G401 (cell line): ENCODE measurements around the gene CNPY1. TPM values are rescaled to one million over a fixed set of nuclear protein-coding genes. Genes with fewer than 3 reads are reported as not detected.

ENCODE experiments used
- DNase-seq: peaks from one replicate; pipeline ENCODE4 v3.0.0-alpha.2; 2015; ENCODE audit warnings: low spot score
- in situ Hi-C: cut with HindIII; loops from 2 replicates; pipeline ENCODE4 v1.10.0; 2016; ENCODE audit warnings: low sequenced_read_pairs, mixed read lengths
- total RNA-seq: library from RNA; depleted of rRNA; stranded (reverse); fragments of >200 nt; shearing (Covaris generic); gene quantifications from 2 replicates; pipeline ENCODE4 v1.2.3, GENCODE V29; 2014

Gene CNPY1
- total RNA-seq, 1 experiment from 2014 or later = not detected

DNA sequence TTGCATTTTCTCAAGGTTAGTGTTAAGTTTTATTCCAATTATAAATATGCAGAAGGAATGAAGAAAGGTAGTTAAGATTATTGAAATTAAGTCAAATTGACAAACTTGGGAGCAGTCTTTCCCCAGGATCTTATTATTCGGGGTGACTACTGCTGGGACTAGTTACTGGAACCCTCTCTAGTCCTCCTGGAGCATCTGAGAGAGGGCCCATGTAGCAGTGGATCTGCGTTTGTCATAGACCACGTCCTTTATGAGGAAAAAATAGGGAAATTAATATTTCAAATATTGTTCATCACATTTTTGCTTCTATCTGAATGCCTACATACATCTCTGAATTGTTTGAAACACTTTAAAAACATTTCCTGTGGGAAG is 41.0 kb downstream of the CNPY1 start:
- DNase-seq = peak; percentile 66
- in situ Hi-C loops = no loop called here

DNA sequence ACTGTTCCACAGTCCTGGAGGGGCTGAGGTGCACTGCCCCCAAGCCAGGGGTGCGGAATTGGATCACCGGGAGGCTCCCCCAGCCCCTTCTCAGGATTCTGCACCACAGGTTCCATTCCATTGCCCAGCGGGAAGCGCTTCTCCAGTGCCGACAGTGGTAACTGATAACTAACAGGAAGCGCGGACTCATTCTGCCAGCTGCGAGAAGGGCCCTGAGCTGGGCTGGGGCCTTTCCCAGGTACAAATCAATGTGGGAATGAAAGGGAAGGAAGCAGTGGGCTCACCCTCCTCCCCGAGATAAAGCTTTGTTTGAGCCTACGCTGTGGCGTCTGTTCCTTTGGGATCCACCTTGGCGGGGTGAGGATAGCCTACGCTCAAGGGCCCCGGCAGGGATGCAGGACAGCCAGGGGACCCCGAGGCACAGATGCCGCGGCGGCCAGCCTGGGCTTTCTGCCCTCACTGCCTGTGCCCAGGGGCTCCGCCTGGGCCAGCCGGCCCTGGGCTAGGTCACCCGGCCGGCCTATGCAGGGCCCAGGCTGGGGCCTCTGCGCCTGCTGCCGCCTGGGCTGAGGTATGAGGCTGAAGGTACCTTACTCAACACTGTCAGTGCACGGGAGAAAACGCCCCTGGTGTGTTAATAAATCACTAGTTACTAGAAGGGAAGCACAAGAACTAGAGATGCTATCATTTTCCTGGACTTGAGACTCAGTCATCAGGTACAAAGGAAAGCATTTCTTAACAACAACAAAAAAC is 49.0 kb downstream of the CNPY1 start:
- in situ Hi-C loops = no loop called here

DNA sequence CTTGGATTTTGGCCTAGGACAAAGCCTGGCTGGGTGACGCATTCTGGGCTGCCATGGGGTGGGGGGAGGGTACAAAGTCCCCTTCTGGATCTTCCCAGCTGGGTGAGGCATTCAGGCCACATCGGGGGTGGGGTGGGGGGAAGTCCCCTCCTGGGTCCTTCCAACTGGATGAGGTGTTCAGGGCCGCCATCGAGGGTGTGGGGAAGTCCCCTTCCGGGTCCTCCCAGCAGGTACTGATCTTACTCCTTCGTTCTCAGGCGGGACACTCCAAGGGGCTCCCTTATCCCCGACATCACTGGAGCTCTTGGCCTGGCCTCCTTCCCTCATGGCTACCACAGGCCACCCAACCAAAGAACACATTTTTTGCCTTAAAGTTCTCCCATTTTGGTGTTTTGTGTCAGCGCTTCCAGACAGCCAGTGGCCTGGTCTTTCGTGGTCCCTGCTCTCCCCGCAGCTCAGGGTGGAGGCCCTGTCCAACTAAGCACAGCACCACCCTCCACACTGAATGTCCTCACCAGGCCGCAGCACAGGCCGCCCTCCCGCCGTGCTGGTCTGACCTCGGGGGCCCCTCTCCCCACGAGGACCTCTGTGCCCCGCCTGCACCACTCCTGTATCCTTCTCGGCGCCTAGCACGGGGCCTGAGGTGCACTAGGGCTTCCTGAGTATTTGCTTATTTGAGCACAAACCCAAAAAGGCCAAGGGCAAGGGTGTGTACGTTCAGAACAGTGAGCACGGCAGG is 49.9 kb downstream of the CNPY1 start:
- in situ Hi-C loops = no loop called here
- no peak for DNase-seq

More for the DNA sequence above, 49.0 kb downstream of the CNPY1 start:
- DNase-seq = peak; percentile 55

DNA sequence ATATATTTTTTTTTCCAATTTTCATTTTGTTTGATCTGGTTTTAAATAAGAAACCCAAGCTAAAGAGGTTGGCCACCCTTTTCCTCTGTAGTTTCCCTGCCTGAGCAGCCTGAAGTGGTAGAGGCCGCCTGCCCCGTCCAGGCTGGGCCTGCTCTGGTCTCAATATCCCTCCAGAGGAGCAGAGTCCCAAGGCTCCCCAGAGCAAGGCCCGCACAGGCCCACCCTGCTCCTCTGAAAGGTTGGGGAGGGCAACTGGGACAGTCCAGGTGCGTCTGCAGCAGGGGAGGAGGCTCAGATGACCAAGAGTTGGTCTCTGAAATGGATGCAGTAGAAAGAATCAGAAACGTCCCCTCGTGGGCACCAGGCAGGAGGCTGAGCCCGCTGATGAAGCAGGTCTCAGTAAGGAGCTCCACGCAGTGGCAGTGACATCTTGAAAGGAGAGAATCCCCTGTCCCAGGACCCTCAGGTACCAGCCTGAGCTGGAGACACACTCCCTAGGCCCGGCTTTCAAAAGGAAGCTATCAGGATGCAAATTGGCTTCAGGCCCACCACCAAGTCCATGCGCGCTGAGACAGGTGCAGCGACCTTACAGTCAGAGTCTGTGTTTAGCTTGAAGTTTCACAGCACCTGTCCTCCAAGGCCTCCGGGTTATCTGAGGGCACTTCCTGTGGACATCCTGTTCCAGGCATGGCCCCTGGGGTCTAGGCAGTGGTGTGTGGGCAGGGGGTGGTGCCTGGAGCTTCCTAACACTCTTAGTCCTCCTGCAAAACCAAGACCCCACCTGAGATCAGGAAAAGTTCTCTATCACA is 50.7 kb downstream of the CNPY1 start:
- DNase-seq = no peak
- in situ Hi-C loops = no loop called here

DNA sequence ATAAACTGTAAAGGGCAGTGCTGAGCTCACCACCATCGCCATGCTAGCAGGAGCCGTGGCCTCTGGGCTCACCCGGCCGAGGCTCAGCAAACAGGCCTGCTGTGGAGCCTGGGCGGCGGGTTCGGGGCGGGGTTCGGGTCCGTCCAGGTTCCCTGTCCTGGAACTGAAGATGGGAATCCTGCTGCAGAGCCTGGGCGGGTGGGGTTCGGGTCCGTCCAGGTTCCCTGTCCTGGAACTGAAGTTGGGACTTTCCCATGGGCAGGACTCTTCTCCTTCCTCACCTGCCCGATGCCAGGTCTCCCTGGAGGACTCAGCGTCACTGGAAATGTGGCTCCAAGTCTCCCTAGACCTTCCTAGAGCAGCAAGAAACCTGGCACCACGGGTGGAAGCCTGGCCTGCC is 51.8 kb downstream of the CNPY1 start:
- no peak for DNase-seq
- in situ Hi-C loops = no loop called here

DNA sequence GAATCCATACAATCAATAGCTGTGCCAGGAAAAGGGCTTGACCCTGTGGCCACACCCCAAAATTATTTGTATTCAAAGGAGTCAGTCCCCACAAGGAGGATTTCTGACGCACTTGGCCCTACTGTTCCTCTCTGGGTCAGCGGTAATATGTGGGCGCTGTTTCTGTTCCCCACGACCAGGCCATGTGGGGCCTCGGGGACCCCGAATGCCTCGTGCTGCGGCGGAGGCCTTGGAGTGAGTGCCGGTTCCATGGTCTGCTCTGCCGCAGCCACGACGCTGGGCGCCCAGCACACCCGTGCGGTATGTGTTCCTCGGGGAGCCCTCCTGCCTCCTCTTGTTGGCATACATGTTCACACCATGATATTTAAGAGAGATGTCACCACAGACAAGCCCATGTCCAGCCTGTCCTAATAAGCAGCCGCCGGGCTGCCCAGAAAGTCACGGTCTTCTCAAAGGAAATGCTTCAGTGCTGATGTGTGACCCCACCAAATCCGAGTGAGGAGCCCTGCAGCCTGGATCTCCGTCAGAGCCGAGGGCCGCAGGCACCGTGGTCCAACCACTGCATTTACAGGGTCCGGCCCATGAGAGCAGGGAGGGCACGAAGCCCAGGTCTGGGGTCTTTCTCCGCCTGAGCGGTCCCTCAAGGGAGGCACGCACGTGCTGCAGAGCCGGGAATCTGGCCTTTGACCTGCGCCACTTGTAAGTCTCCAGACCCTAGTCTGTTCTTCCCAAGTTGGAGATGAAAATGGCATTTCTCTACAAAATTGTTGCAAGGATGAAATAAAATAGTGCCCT is 52.4 kb downstream of the CNPY1 start:
- DNase-seq = no peak
- in situ Hi-C loops = no loop called here

DNA sequence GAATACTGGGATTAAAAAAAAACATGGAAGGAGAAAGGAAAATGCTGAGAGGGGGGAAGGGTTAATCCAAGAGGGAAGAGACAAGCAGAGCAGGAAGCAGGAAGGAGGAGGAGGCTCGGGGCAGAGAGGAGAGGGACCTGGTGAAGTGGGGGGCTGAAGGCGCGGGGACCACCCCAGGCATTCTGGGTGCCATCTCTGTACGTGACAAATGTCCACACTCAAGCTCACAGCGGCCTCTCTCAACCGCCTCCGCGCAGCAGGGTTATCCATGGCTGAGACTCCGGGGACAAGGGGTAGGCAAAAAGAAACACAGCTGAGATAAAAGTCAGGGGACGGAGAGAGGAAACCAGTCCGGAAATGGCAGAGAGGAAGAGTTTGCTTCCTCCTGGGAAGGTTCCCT is 54.5 kb downstream of the CNPY1 start:
- peak; percentile 19 for DNase-seq
- in situ Hi-C loops = no loop called here

DNA sequence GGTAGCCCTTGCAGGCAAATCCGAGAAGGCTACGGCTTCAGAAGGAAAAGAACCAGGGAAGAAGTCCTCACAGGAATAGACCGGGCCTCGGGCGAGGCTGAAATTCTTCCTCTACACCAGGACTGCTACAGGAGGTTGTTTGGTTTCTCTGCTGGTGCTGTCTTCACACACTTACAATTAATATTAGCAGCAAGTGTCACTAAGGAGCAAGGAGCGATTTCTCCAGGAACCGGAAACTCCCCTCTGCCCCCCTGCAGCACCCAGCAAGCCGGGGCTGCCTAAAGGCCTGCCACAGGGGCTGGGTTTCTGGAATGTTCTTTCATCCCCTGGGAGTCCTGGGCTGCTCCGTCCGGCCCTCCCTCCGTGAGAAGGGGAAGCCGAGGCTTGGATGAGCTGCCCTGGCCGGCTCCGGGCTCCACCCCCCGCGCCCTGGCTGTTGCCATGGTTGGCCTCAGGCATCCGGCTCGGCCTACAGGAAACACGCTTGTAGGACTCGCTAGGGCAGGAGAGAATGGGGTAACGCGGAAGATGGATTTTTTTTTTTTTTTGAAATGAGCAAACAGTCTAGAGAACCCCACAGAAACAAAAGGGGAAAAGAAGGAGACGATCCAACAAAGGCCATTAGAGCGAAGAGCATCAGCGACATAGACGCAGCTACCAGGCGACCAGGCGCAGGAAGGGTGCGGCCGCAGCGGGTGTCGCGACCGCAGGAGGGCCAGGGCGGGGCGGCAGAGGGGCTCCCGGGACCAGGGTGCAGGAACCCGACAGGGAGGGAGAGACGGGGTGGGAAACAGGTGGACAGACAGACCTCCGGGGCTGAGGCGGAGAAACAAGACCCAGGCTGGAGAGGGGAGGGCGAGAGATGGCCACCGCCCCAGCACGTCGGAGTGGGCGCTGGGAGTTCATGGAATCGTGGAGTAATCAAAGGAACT is 55.4 kb downstream of the CNPY1 start:
- in situ Hi-C loops = no loop called here
- peak; percentile 84 for DNase-seq

DNA sequence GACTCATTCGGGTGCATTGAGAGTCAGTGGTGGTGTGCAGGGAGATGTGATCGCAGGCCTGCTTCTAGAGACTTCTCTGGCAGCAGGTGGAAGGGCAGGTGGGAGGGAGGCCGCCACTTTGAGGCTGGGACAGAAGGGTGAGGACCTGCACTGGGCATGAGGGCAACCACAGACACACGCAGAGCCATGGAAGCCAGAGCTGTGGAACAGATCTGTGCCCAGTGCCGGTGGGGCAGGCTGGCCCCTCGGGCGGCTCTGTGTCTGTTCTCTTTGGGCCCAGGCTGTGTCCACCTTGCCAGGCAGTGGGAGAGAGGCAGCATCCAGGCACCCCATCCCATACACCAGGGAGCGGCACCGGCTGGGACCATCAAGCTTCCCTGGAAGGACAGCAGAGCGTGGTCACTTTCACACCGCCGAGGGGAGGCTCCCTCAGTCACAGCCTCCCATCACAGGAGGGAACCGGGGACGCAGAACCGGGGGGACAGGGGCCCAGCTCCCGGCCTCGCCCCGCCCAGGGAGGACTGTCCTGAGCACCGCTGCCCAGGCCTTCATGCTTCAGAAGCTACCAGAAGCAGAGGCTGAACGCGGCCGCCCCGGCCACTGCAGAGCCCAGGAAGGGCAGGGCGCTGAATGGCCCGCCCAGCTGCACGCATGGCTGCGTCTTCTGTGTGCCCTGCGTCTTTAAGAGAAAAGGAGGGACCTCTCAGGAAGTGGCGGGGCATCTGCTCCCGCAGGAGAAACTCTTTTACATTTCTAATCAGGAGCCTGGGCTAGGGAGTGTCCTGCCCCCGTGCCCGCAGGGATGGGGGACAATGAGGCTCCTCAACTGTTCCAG is 56.3 kb downstream of the CNPY1 start:
- in situ Hi-C loops = no loop called here
- peak; percentile 74 for DNase-seq

DNA sequence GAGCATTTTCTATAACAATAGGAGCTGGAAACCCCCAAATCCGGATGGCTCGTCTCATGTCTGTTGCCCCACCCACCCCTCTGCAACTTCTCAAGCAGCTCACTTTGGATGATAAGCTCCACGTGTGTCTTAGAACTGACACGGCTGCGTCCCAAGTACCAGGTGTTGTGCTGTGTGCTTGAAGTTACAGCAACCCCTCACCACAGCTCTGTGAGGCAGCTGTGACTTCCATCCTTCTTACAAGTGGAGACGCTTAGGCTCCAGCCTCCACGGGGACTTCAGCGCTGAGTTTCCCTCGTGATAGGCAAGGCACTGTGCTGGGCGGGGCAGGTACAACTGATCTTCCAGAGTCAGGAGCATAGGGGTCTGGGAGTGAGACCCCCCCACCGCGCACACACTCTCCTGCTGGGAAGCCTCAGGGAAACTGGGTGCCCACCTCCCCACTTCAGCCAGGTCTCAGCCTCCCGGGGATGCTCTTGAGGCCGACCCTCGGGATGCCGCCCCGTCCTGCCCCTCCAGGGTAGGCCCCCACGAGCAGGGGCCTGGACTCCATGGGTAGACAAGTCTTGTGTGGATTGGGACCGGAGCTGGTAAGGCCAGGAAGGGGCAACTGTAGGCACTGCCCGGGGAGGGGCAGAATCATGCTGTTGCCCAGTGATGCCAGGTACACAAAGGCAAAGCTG is 57.1 kb downstream of the CNPY1 start:
- in situ Hi-C loops = no loop called here

DNA sequence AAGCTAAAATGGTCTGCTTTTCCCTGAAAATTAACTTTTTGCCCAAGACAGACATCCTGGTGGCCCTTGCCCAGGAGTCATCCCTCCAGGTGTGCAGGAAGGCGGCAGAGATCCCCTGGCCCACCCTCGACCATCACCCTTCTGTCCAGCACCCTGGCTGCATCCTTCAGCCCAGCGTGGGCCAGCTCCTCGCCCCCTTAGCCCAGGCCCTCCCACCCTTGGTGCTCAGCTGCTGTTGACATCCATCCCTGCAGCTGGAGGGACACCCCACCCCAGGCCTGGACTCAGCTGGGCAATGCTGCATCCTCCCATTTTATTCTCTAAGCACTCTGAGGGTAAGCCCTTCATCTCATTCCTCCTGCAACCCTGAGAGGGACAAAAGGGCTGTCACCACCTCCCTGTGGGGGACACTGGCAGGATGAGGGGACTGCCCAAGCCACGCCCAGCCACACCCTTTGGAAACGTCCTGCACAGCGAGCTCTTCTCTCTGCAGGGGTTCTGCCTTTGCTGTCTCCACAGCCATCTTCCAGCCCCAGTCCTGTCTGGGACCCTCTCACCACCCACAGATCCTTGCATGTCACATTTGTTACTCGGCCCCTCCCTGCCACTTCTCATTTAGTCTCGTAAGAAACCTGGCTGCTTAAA is 57.8 kb downstream of the CNPY1 start:
- DNase-seq = no peak
- in situ Hi-C loops = no loop called here

More for the DNA sequence above, 57.1 kb downstream of the CNPY1 start:
- no peak for DNase-seq

DNA sequence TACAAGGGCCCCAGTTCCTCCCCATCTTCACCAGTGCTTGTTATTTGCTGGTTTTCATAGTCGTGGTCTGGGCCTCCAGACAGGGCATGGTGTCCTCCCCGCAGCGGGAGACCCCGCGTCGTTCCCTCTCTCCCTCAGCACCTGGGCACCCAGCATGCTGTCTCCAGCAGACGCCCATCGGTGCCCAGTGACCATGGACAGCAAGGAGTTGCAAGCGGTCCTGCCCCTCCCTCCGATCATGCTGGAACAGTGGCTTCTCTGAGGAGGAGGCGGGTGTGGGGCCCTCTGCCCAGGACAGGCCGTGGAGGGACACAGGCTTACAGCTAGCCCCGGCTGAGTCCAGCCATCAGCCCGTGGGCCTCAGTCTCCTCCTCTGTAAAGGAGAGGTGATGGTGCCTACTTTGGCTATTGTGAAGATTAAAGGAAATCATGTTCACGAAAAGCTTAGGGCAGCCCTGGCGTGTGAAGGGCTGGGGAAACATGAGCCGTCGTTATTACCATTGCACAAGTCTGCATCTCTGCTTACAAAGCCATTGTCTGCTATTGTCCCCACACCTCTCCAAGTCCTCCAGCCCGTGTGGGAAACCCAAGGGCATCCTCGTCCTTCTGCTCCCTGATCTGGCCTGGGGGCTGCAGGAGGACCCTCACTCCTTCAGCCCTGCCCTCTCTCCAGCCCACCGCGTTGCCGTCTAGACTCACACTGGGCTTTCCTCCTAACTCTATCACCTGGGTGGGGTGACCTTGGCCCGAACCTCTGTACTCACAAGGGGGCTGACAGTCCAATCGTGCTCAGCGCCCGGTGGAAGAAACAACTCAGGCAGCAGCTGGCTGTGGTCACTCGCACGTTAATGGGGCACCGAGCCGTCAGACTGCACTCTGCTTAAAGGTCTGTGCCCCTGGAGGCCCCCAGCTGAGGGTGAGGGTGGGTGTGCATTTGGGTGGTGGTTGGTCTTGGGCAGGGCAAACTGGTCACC is 58.6 kb downstream of the CNPY1 start:
- in situ Hi-C loops = no loop called here
- no peak for DNase-seq

DNA sequence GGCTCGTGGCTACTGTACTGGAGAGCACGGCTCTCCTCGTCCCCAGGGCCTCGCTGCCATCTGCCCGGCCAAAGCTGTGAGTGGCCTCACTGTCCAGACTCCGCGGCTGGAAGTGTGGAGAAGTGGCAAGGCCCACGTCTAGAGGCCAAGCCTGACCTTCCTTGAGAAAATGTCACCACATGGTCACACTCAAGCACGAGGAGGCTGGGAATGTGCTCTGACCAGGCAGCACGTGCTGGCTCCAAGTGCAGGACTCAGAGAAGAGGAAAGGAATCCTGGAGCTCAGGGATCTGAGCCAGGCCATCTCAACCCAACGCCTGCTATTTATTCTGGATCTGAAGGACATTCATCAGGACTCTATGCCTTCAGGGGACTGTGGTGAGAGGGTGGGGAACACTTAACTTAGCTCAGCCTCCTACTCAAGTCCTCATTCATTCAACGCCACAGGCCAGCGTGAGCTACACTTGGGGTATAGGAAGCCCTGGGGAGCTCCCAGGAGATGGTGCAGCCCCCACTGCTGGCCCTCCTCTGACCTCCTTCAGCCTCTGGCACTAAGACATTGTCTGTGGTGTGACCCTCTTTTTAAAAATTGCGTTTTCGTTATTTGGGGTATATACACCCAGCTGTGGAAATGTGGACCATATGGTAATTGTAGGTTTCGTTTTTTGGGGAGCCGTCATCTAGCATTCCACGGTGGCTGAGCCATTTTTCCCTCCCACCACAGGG is 59.4 kb downstream of the CNPY1 start:
- in situ Hi-C loops = no loop called here
- DNase-seq = peak; percentile 32

DNA sequence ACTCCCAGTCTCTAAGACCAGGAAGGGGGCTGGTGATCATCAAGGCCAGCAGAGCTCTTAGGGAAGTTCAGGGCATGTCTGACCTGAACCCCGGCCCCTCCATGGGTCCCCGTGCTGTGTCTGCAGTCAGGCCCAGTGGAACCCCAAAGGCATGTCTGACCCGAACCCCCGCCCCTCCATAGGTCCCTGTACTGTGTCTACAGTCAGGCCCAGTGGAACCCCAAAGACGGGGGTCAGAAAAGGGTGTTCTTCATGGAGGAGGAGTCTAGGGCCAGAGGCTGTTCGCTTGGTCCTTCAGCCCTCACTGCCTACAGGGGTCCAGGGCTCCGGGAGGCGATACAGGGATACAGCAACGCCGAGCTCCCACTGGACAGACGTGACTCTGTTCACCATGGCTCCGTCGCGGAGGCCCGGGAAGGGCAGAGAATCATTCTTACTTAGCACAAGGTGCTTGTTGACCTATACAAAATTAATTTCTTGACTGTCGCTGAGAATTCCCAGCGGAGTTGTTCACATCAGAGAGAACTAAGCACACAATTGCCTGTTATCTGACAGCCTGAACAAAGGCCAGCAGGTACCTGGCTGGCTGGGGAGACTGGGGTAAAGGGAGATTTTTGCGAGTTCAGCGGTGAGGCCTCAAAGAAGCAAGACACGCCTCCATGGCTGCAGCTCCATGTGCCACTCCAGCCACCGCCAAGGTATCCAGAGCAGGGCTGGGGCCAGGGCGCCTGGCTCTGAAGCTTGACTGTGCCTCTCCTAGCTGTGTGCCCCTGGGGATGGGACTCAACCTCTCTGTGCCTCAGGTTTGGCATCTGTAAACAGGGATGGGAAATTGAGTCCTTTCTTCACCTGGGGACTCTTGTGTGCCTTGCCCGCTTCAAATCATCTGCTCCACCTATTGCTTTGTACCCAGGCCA is 61.6 kb downstream of the CNPY1 start:
- DNase-seq = no peak
- in situ Hi-C loops = no loop called here
